ENCODE measurements around the gene MAGOHB. TPM values are rescaled to one million over a fixed set of nuclear protein-coding genes. Genes with fewer than 3 reads are reported as not detected.

Gene MAGOHB
- total RNA-seq, 1 experiment from 2014 or later: 64.5 TPM

DNA sequence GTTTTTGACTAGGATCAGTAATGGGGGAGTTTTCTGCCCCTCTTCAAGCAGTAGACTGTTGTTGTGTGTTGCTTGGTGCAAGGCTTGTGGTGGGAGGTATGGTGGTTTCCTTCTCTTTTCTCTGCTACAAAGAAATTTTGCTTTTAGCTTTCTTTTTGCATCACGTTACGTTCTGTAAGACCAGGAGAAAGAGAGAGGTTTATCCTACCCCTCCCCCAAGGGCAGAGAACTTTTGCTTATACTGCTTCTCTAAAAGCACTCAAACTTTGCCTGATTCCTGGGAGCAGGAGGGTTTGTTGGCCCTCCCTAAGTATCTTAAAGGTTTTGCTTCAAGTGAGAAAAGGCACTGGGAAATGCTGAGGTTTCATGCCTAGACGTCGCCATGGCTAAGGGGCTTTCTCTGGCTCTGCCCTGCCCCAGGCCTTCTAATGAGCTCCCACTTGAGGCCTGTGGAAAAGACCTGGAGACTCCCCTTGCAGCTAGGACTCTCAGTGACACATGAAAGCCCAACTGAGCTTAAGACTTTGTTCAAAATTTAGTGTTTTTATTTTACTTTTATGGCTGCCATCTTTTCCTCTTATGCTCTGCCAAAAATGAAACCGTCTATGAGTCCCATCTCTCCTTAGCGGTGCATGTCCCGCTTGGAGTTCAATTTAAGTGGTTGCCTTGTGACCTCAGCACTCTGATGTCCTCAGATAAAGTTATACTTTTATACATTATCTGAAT lies 58.5 kb downstream of the MAGOHB start:
- Histone ChIP-seq H4K91ac (ENCODE audit: insufficient read length, low read depth, low read length) (no peak overlapping the region), H4K8ac (replicated peaks; ENCODE audit: insufficient read length, low read depth, low read length) (no peak overlapping the region), H2BK15ac (ENCODE audit: low read depth, low read length) (no peak overlapping the region), H4K20me1 (ENCODE audit: control insufficient read depth, insufficient read depth, insufficient read length) (no peaks in the 10 kb centered on the region), H3K4ac (ENCODE audit: low read depth, low read length) (no peak overlapping the region), H3K56ac (ENCODE audit: insufficient read length, low read depth, low read length) (no peak overlapping the region), H3K79me1 (ENCODE audit: insufficient read depth, low read depth, low read length, poor library complexity, severe bottlenecking) (no peaks in the 10 kb centered on the region), H2BK120ac (ENCODE audit: low read depth, low read length, poor library complexity, severe bottlenecking) (no peak overlapping the region), H3K4me1 (ENCODE audit: insufficient read depth, low read length) (no peaks in the 10 kb centered on the region; the same call in 1 of the 2 replicates), H3K27ac (ENCODE audit: insufficient read length, low read depth, low read length) (no peak overlapping the region), H3T11ph (ENCODE audit: low read length) (no peak overlapping the region), H3K27me3 (ENCODE audit: insufficient read depth, low read length) (no peaks in the 10 kb centered on the region), H3K23ac (ENCODE audit: insufficient read length, low read depth, low read length) (no peak overlapping the region), H3K79me2 (ENCODE audit: insufficient read depth, low read length) (no peaks in the 10 kb centered on the region), H3K9me3 (ENCODE audit: control insufficient read depth, low read depth, low read length) (no peaks in the 10 kb centered on the region), H4K5ac (ENCODE audit: insufficient read length, low read depth, low read length) (no peak overlapping the region), H3K23me2 (ENCODE audit: insufficient read length, low read depth, low read length, poor library complexity, severe bottlenecking) (no peaks in the 10 kb centered on the region), H2BK5ac (ENCODE audit: insufficient read length, low read length) (no peak overlapping the region), H3K18ac (ENCODE audit: insufficient read length, low read depth, low read length) (no peak overlapping the region), H3K9ac (ENCODE audit: extremely low read depth, insufficient read length, low read length) (no peak overlapping the region), H3K14ac (ENCODE audit: insufficient read depth, low read length) (no peak overlapping the region), H2BK12ac (ENCODE audit: insufficient read length, low read depth, low read length) (no peak overlapping the region), H2AK5ac (ENCODE audit: insufficient read length, low read length) (no peak overlapping the region), H3K4me2 (ENCODE audit: insufficient read depth, insufficient read length, low read length) (no peak overlapping the region), H2AFZ (ENCODE audit: low read length) (no peak overlapping the region), H2BK20ac (ENCODE audit: low read depth, low read length, poor library complexity, severe bottlenecking) (no peak overlapping the region)
- Mint-ChIP-seq H3K27ac (no peak overlapping the region), H3K36me3 (ENCODE audit: insufficient read depth in 1 of 3, low read depth in 3 of 3) (peaks cover 0 to 2% (median 0%) of the 10 kb centered on the region in 3 experiments; a peak in 1 of 7 replicates), H3K9me3 (0 out of 5 replicates have a peak, but pooled peaks cover 0 to 2% of the 10 kb centered on the region in 2 experiments), H3K4me3 (no peak overlapping the region), H3K27me3 (ENCODE audit: low read depth) (peaks cover 2% of the 10 kb centered on the region; the same call in 1 of the 2 replicates), H3K4me1 (peaks cover 14% of the 10 kb centered on the region in 2 experiments)
- no peak for TF ChIP-seq CTCF (conservative IDR thresholded peaks at IDR 0.05)
- no CpG with 5 or more reads among the region's 7 CpGs for WGBS (ENCODE audit: extremely low coverage, insufficient read length, low lambda C conversion rate)
- DNase-seq: no peak
